Germinal center (tissue), 1 donor: Measurements from ENCODE around the gene ATP10B.
"Not testable (repeated sequence)": the region's sequence is repeated elsewhere in the genome, so short reads cannot be mapped to it uniquely, and the experiment has no call there.

Experiments used
- DNase-seq: peaks from one replicate; pipeline ENCODE4 v3.0.0; 2012; ENCODE audit warnings: mixed read lengths, low spot score

The ATP10B gene

GRCh38 chr5:160852049-160852448 is at the start of gene ATP10B:
Gene ATP10B (minus strand): TSS chr5:160852211. CDS start chr5:160688074, 164,137 bp downstream.
- no peak for DNase-seq

DNA sequence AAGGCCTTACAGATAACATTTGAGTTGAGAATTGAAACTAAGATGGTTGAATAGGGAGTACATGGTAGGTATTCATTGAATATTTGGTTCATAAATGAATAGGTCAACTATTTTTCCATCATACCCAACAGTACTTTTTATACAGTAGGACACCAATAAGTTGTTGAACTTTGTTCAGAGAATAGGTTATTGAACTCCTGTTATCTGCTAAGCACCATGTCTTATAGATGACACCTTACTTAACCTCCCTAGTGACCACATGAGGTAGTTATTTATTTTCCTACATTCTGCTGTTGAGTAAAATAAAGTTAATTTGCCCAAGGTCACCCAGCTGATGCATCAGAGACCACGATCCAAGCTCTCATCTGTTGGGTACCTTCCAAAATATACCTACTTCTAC is 49.6 kb upstream of the ATP10B start:
- DNase-seq, result no peak

- no peak for DNase-seq
Measured at GRCh38 chr5:160899735-160900134, 47.7 kb upstream of the ATP10B start.

- DNase-seq, result not testable (repeated sequence)
Measured at GRCh38 chr5:160893180-160893964, 41.4 kb upstream of the ATP10B start.

- no peak for DNase-seq
Measured at GRCh38 chr5:160887780-160888179, 35.8 kb upstream of the ATP10B start.

DNA sequence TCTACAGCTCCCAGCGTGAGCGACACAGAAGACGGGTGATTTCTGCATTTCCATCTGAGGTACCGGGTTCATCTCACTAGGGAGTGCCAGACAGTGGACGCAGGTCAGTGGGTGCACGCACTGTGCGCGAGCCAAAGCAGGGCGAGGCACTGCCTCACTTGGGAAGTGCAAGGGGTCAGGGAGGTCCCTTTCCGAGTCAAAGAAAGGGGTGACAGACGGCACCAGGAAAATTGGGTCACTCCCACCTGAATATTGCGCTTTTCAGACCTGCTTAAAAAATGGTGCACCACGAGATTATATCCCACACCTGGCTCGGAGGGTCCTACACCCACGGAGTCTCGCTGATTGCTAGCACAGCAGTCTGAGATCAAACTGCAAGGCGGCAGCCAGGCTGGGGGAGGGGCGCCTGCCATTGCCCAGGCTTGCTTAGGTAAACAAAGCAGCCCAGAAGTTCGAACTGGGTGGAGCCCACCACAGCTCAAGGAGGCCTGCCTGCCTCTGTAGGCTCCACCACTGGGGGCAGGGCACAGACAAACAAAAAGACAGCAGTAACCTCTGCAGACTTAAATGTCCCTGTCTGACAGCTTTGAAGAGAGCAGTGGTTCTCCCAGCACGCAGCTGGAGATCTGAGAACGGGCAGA is 21.7 kb upstream of the ATP10B start:
- DNase-seq, result not testable (repeated sequence)

DNA sequence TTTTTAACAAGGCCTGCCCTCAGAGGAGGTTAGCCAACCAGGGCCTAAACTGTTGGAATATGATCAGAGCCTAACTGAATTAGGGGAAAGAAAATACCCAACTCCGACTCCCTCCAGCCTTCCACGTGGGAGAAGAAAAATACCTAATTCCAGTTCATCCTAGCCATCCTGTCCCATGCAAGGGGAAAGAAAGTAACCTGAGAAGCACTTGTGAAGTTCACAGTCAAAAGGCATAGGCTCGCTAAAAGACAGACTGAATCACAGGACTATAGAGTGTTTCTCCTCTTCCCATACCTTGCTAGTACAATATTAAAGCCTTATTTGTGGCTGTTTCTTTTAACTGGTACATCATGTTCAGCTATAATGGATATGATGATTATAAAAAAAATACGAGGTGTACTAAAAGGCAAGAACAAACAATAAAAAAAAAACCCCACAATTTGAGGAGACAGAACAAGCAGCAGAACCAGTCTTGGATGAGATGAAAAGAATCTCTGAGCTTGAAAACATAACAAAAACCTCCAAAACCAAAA is 18.0 kb upstream of the ATP10B start:
- no peak for DNase-seq

- no peak for DNase-seq
Measured at GRCh38 chr5:160867976-160868375, 16.0 kb upstream of the ATP10B start.

- no peak for DNase-seq
Measured at GRCh38 chr5:160851451-160851850, 560 bp downstream of the ATP10B start.

DNA sequence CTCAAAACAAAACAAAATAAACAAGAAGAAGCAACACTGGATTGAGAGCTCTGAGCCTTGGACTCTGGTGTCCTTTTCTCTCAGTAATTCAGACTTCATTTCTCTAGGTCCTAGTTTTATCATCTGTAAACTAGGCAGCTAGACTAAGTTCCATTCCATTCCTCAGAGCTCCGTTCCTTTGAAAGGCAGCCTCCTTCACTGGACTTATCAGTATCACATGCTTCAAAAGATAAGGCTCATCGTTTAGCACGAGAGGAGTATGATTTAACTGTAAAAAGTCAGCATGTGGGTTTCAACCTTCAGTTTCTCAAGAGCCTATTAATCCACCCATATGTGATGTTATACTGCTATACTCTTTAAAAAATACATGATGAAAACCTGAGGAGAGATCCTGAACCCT is 1.6 kb downstream of the ATP10B start:
- no peak for DNase-seq

DNA sequence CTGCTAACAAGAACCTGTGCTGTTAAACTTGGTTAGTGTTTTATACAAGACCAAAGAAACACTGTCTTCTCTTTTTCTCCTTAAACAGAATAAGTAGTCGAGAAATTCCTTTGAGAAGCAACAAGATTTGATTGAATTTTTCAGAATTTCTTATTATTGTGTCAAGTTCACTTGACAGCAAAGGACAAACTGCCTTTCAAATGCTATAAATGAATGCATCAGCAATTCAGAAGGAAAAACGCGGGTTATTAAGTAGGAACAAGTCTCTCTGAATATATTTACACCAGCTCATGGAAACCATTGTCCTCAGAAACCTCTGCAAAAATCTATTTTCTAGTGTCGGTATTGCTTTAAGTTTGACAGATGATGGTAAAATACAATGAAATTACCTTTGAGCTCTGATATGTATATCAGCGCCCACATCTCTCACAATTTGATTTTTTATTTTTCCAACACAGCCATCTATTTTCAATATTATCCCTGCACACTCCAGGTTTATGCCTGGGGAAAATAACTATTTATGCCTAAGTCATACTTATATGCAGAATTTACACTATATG is 4.4 kb downstream of the ATP10B start:
- DNase-seq, result no peak

DNA sequence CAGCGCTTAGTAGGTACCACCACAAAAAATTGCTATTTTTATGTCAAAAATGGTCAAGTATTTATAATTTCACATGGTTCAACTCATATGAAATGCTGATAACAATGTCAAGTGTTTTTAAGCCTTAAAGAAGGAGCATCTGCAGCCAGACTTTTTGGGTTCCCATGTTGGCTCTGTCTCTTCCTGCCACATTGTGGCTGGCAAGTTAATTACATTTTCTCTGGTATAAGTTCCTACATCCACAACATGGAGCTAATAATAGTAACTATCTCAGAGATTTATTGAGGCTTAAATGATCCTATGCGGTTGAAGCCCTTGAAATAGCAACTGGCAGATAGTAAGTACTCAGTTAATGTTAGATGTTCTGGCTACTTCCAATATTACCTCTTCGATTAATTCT is 5.4 kb downstream of the ATP10B start:
- DNase-seq, result no peak

DNA sequence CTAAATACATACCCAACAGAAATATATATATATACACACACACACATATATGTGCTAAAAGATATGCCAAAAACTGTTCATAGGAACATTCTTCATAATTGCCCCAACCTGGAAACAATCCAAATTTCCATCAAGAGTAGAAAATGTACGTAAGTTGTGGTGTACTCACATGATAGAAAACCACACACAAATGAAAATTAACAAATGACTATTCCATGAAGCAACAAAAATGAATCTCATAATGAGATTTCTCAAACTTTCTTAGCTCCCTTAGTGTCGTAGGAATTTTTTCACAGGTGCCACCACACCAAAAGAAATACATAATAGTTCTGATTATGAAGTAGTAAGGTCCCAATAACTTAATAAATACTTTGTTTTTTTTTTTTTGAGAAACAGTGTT is 7.8 kb downstream of the ATP10B start:
- no peak for DNase-seq

- DNase-seq, result no peak
Measured at GRCh38 chr5:160843240-160843639, 8.8 kb downstream of the ATP10B start.

DNA sequence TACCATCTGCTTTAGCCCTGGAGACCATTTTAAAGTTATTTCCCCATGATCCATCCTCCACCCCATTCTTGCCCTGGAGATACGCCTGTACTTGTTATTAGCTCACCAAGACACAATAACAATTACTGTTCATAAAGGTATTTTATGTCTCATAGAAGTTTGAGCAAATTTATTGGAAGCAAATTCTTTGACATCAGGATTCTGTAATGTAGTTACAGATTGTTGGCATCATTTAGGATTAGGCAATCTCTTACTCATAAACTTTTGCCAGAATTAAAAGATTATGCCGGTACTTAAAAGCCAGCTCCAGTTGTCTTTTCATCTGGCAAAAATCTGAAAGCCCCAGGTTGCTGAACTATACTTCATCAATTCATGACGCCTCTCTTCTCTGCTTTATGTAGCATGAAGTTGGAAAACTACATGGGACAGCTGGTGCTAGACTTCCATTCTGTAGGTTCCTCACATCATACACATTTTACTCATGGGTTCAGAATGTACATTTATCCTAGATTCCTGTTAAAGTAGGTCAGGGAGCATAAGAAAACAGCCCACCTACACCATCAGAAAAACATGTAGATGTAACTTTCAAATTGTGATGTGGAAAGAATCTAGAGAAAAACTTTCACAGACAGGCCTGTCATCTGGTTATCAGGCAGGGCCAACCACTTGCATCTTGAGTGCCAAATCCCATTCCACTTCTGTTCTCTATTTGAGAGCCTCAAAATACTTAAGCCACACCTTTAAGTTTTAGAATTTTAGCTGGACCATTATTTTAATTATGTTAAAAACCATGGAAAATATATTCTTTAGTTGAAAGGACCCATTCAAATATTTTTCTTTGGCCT is 14.0 kb downstream of the ATP10B start:
- DNase-seq, result no peak

GRCh38 chr5:160837211-160837610 is 14.8 kb downstream of the ATP10B start:
- no peak for DNase-seq

GRCh38 chr5:160835818-160836528 is 16.0 kb downstream of the ATP10B start:
- no peak for DNase-seq

- no peak for DNase-seq
Measured at GRCh38 chr5:160835376-160835775, 16.6 kb downstream of the ATP10B start.

GRCh38 chr5:160833806-160834205 is 18.2 kb downstream of the ATP10B start:
- no peak for DNase-seq

- no peak for DNase-seq
Measured at GRCh38 chr5:160831801-160832200, 20.2 kb downstream of the ATP10B start.

DNA sequence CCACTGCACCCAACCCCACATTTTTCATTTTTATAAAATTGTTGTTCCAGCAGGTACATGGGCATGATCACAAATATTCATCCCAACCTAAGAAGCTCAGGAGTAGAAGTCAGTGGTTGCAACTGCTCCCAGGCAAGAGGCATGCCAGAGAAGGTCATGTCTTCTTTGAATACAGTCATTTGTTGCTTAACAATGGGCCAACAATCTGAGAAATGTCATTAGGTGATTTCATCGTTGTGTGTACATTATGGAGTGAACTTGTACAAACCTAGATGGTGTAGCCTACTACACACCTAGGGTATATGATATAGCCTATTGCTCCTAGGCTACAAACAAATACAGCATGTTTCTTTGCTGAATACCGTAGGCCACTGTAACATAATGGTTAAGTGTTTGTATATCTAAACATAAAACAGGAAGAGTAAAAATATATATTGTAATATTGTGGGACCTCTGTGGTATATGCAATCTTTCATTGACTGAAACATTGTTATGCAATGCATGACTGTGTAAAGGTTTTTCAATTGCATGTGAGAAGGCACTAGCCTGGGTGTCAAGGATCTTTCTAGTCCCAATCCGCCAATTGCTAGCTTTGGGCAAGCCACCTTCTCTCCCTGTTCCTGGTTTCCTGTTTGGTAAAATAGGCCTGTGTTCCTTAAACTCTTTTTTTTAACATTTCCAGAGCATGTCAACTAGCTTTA is 27.6 kb downstream of the ATP10B start:
- DNase-seq, result no peak
